DOHH2 (cell line): ENCODE data around the gene WHRN.

ENCODE experiments used
- H3F3A ChIP-seq: fragments of 200-600 bp; sonication (generic), shearing (Covaris generic); 2 replicates; pipeline ENCODE4 v1.6.0; 2016; ENCODE audit warnings: antibody characterized with exemption, mild to moderate bottlenecking; ENCODE audit not compliant: control insufficient read depth, insufficient read depth
- H3K27ac ChIP-seq: fragments of 200-600 bp; sonication (generic); 2 replicates; pipeline ENCODE4 v1.5.1; 2014; ENCODE audit warnings: low read depth, mild to moderate bottlenecking, low read length, moderate library complexity
- H3K27me3 ChIP-seq: fragments of 200-600 bp; sonication (generic); 2 replicates; pipeline ENCODE4 v1.6.1; 2014; ENCODE audit warnings: mild to moderate bottlenecking, low read length, mixed read lengths; ENCODE audit not compliant: control insufficient read depth
- H3K36me3 ChIP-seq: fragments of 200-600 bp; sonication (generic); 2 replicates; pipeline ENCODE4 v1.6.1; 2014; ENCODE audit warnings: mild to moderate bottlenecking, low read length, moderate library complexity, mixed read lengths; ENCODE audit not compliant: control insufficient read depth
- H3K4me1 ChIP-seq: fragments of 200-600 bp; sonication (generic); 2 replicates; pipeline ENCODE4 v1.6.1; 2014; ENCODE audit warnings: mild to moderate bottlenecking, low read length, mixed read lengths; ENCODE audit not compliant: control insufficient read depth
- H3K4me2 ChIP-seq: fragments of 200-600 bp; sonication (generic); 2 replicates; pipeline ENCODE4 v1.6.0; 2014; ENCODE audit warnings: mild to moderate bottlenecking, low read length, moderate library complexity
- H3K4me3 ChIP-seq: fragments of 200-600 bp; sonication (generic); 2 replicates; pipeline ENCODE4 v1.5.1; 2014; ENCODE audit warnings: mild to moderate bottlenecking, low read length, mixed read lengths
- H3K79me2 ChIP-seq: fragments of 200-600 bp; sonication (generic); 2 replicates; pipeline ENCODE4 v1.6.1; 2014; ENCODE audit warnings: mild to moderate bottlenecking, low read length, mixed read lengths; ENCODE audit not compliant: control insufficient read depth
- H3K9me2 ChIP-seq: fragments of 200-600 bp; sonication (generic); replicated peaks from 2 replicates; pipeline ENCODE4 v1.6.1; 2014; ENCODE audit warnings: mild to moderate bottlenecking, low read length, mixed read lengths; ENCODE audit not compliant: control insufficient read depth
- H3K9me3 ChIP-seq: fragments of 200-600 bp; sonication (generic); 2 replicates; pipeline ENCODE4 v1.6.1; 2014; ENCODE audit warnings: antibody characterized with exemption, low read length, mixed read lengths; ENCODE audit not compliant: control insufficient read depth, insufficient read depth
- H4K20me1 ChIP-seq: fragments of 200-600 bp; sonication (generic); 2 replicates; pipeline ENCODE4 v1.6.0; 2014; ENCODE audit warnings: low read depth, mild to moderate bottlenecking, antibody characterized with exemption, low read length, moderate library complexity; ENCODE audit not compliant: control insufficient read depth, insufficient read depth
- CTCF ChIP-seq: fragments of 200-600 bp; sonication (generic); IDR thresholded peaks from one replicate; pipeline ENCODE4 v1.5.1; 2014; ENCODE audit warnings: antibody characterized with exemption, mild to moderate bottlenecking, low read depth, low read length; ENCODE audit not compliant: poor library complexity, severe bottlenecking
- EZH2phosphoT487 ChIP-seq: fragments of 200-600 bp; sonication (generic); IDR thresholded peaks from 2 replicates; pipeline ENCODE4 v1.6.1; 2017; ENCODE audit warnings: borderline replicate concordance, mild to moderate bottlenecking, antibody characterized with exemption, low read length, moderate library complexity, mixed read lengths

Gene WHRN

GRCh38 chr9:114373960-114374730 lies 131.1 kb downstream of the WHRN start:
- H3K27ac ChIP-seq = peak overlapping the region; percentile 99
- H4K20me1 ChIP-seq = no peaks in the 10 kb centered on the region
- H3K4me1 ChIP-seq = peaks cover 95% of the 10 kb centered on the region
- no peaks in the 10 kb centered on the region for H3K9me3 ChIP-seq
- peak overlapping the region; percentile 21 for H3K4me3 ChIP-seq
- no peaks in the 10 kb centered on the region for H3K9me2 ChIP-seq
- peak overlapping the region; percentile 60 for H3K4me2 ChIP-seq
- TF ChIP-seq CTCF (no peak), EZH2phosphoT487 (no peak)
- peaks cover 90% of the 10 kb centered on the region for H3K36me3 ChIP-seq
- H3K27me3 ChIP-seq = no peaks in the 10 kb centered on the region
- H3K79me2 ChIP-seq = peaks cover 75% of the 10 kb centered on the region
- peaks cover 49% of the 10 kb centered on the region for H3F3A ChIP-seq

- Histone ChIP-seq H3K4me2 (peak overlapping the region; percentile 74), H3K9me3 (no peaks in the 10 kb centered on the region), H3K4me3 (peak overlapping the region; percentile 70), H3K27me3 (no peaks in the 10 kb centered on the region), H3K4me1 (peaks cover 95% of the 10 kb centered on the region), H3K9me2 (no peaks in the 10 kb centered on the region), H3F3A (peaks cover 60% of the 10 kb centered on the region), H3K36me3 (peaks cover 88% of the 10 kb centered on the region), H3K79me2 (peaks cover 72% of the 10 kb centered on the region), H4K20me1 (no peaks in the 10 kb centered on the region), H3K27ac (peak overlapping the region; percentile 99)
- TF ChIP-seq EZH2phosphoT487 = no peak
- no peak for TF ChIP-seq CTCF
Observed at GRCh38 chr9:114372921-114373448, 132.3 kb downstream of the WHRN start.

- peak overlapping the region; percentile 70 for H3K4me3 ChIP-seq
- no peaks in the 10 kb centered on the region for H3K9me3 ChIP-seq
- H3K36me3 ChIP-seq = peaks cover 88% of the 10 kb centered on the region
- H3K9me2 ChIP-seq = no peaks in the 10 kb centered on the region
- H3K79me2 ChIP-seq = peaks cover 64% of the 10 kb centered on the region
- H3K4me1 ChIP-seq = peaks cover 95% of the 10 kb centered on the region
- TF ChIP-seq CTCF (no peak), EZH2phosphoT487 (no peak)
- no peaks in the 10 kb centered on the region for H3K27me3 ChIP-seq
- H3F3A ChIP-seq = peaks cover 68% of the 10 kb centered on the region
- H3K27ac ChIP-seq = peak overlapping the region; percentile 99
- no peaks in the 10 kb centered on the region for H4K20me1 ChIP-seq
- peak overlapping the region; percentile 74 for H3K4me2 ChIP-seq
Observed at GRCh38 chr9:114371973-114372917, 133.0 kb downstream of the WHRN start.
